Stimulated activated CD4-positive, alpha-beta T cell treated with anti-CD3 and anti-CD28 coated beads, TNF-alpha, amount 100 ng/mL, for 24 hours (primary cell): ENCODE results near the gene ZCCHC24.

ENCODE experiments used
- DNase-seq, 3 experiments: peaks; one replicate each; pipeline ENCODE4 v3.0.0-alpha.2; 2020; ENCODE audit warnings: low read depth in 3 of 3

ZCCHC24 gene

GRCh38 chr10:79431428-79431827, 14.0 kb downstream of the ZCCHC24 start:
- no peak for DNase-seq

- no peak for DNase-seq
Measured at GRCh38 chr10:79430936-79431335, 14.5 kb downstream of the ZCCHC24 start.

- no peak for DNase-seq
Measured at GRCh38 chr10:79430325-79430905, 15.0 kb downstream of the ZCCHC24 start.

GRCh38 chr10:79429751-79430150, 15.7 kb downstream of the ZCCHC24 start:
- no peak for DNase-seq

- no peak for DNase-seq
Measured at GRCh38 chr10:79427965-79428364, 17.5 kb downstream of the ZCCHC24 start.

- no peak for DNase-seq
Measured at GRCh38 chr10:79425074-79425532, 20.3 kb downstream of the ZCCHC24 start.

GRCh38 chr10:79424221-79425073, 21.0 kb downstream of the ZCCHC24 start:
- no peak for DNase-seq

- DNase-seq, result no peak
Measured at GRCh38 chr10:79422178-79422892, 23.1 kb downstream of the ZCCHC24 start.

- no peak for DNase-seq
Measured at GRCh38 chr10:79420974-79421688, 24.3 kb downstream of the ZCCHC24 start.

GRCh38 chr10:79418886-79419595, 26.4 kb downstream of the ZCCHC24 start:
- DNase-seq, result no peak

GRCh38 chr10:79418274-79418673, 27.1 kb downstream of the ZCCHC24 start:
- DNase-seq, result no peak

GRCh38 chr10:79417731-79418130, 27.7 kb downstream of the ZCCHC24 start:
- DNase-seq, result no peak

- no peak for DNase-seq
Measured at GRCh38 chr10:79417266-79417665, 28.2 kb downstream of the ZCCHC24 start.

- no peak for DNase-seq
Measured at GRCh38 chr10:79416578-79417255, 28.7 kb downstream of the ZCCHC24 start.

GRCh38 chr10:79415736-79416577, 29.5 kb downstream of the ZCCHC24 start:
- DNase-seq, result no peak

GRCh38 chr10:79414714-79415113, 30.7 kb downstream of the ZCCHC24 start:
- DNase-seq, result no peak

GRCh38 chr10:79413196-79413595, 32.2 kb downstream of the ZCCHC24 start:
- DNase-seq, result no peak

- no peak for DNase-seq
Measured at GRCh38 chr10:79412516-79412915, 32.9 kb downstream of the ZCCHC24 start.

- DNase-seq, result no peak
Measured at GRCh38 chr10:79411546-79412495, 33.6 kb downstream of the ZCCHC24 start.
